D341Med (cell line): ENCODE data around the gene ACTRT3.
"Not testable (repeated sequence)": the region's sequence is repeated elsewhere in the genome, so short reads cannot be mapped to it uniquely, and the experiment has no call there.

Experiments used
- DNase-seq: peaks from one replicate; pipeline ENCODE4 v3.0.0; 2012; ENCODE audit warnings: low spot score

The ACTRT3 gene

GRCh38 chr3:169772897-169773816, 3.8 kb upstream of the ACTRT3 start, which contains the start of gene MYNN:
Gene MYNN, plus strand, starts transcription at chr3:169773396. Its CDS starts 900 bp downstream, at chr3:169774296.
- peak; percentile 85 for DNase-seq

- DNase-seq, result peak; percentile 75
These were observed 3.0 kb upstream of the ACTRT3 start for GRCh38 chr3:169772305-169772896.

GRCh38 chr3:169771497-169772304, 2.3 kb upstream of the ACTRT3 start:
- peak; percentile 69 for DNase-seq

- peak; percentile 87 for DNase-seq
These were observed 4.3 kb downstream of the ACTRT3 start, which contains the start of gene TERC for GRCh38 chr3:169764882-169765612. Gene TERC, minus strand, starts transcription at chr3:169765060.

GRCh38 chr3:169764312-169764881, 5.0 kb downstream of the ACTRT3 start:
- peak; percentile 53 for DNase-seq

- no peak for DNase-seq
These were observed 8.9 kb downstream of the ACTRT3 start for GRCh38 chr3:169760479-169760878.

- DNase-seq, result no peak
These were observed 10.1 kb downstream of the ACTRT3 start for GRCh38 chr3:169759256-169759655.

GRCh38 chr3:169758359-169758994, 10.9 kb downstream of the ACTRT3 start:
- DNase-seq, result no peak

- DNase-seq, result no peak
These were observed 13.9 kb downstream of the ACTRT3 start for GRCh38 chr3:169755488-169755887.

- DNase-seq, result no peak
These were observed 14.7 kb downstream of the ACTRT3 start for GRCh38 chr3:169754711-169755110.

GRCh38 chr3:169751875-169752274, 17.5 kb downstream of the ACTRT3 start:
- no peak for DNase-seq

- no peak for DNase-seq
These were observed 18.7 kb downstream of the ACTRT3 start for GRCh38 chr3:169750665-169751064.

GRCh38 chr3:169748670-169749069, 20.7 kb downstream of the ACTRT3 start:
- DNase-seq, result no peak

GRCh38 chr3:169746924-169747323, 22.4 kb downstream of the ACTRT3 start:
- DNase-seq, result no peak

- DNase-seq, result no peak
These were observed 24.9 kb downstream of the ACTRT3 start for GRCh38 chr3:169744366-169745054.

- no peak for DNase-seq
These were observed 30.3 kb downstream of the ACTRT3 start for GRCh38 chr3:169739067-169739466.

- not testable (repeated sequence) for DNase-seq
These were observed 37.5 kb downstream of the ACTRT3 start for GRCh38 chr3:169731857-169732256.

GRCh38 chr3:169722724-169723123, 46.6 kb downstream of the ACTRT3 start:
- DNase-seq, result no peak

GRCh38 chr3:169718415-169718814, 50.9 kb downstream of the ACTRT3 start:
- not testable (repeated sequence) for DNase-seq
